Heart right ventricle (tissue), 16 donors: ENCODE measurements around the gene RAB6A. TPM values are rescaled to one million over a fixed set of nuclear protein-coding genes. Genes with fewer than 3 reads are reported as not detected.

Experiments used
- ATAC-seq, 8 donors: fragments of 200-7000 bp; cut with Tn5 transposase; one replicate each; pipeline ENCODE4 v1.9.1; 2020; ENCODE audit warnings: mild to moderate bottlenecking in 8 of 8, moderate library complexity in 8 of 8, moderate number of reproducible peaks in 1 of 8
- DNase-seq, 2 donors: peaks; one replicate each; pipeline ENCODE4 v3.0.0-alpha.2; 2020
- H3K27ac ChIP-seq, 10 donors: fragments of 200-600 bp; sonication (generic) in 2 of 10; one replicate each; pipeline versions ENCODE4 v1.5.0 to v1.8.0; 2020 to 2022; ENCODE audit warnings: mild to moderate bottlenecking in 3 of 10
- H3K27me3 ChIP-seq, 7 donors: fragments of 200-600 bp; one replicate each; pipeline ENCODE4 v1.8.0; 2021 to 2022; ENCODE audit warnings: mild to moderate bottlenecking in 2 of 7
- H3K36me3 ChIP-seq, 9 donors: fragments of 200-600 bp; sonication (generic) in 1 of 9; one replicate each; pipeline versions ENCODE4 v1.5.0 to v1.8.0; 2020 to 2022; ENCODE audit warnings: mild to moderate bottlenecking in 2 of 9
- H3K4me1 ChIP-seq, 9 donors: fragments of 200-600 bp; sonication (generic) in 1 of 9; one replicate each; pipeline versions ENCODE4 v1.5.0 to v1.8.0; 2020 to 2022; ENCODE audit warnings: mild to moderate bottlenecking in 4 of 9
- H3K4me3 ChIP-seq, 10 donors: fragments of 200-600 bp; sonication (generic) in 2 of 10; one replicate each; pipeline versions ENCODE4 v1.5.0 to v1.8.0; 2020 to 2022; ENCODE audit warnings: mild to moderate bottlenecking in 7 of 10, moderate library complexity in 2 of 10
- H3K9me3 ChIP-seq, 11 donors: fragments of 200-600 bp in 10 of 11; sonication (generic) in 2 of 11; one replicate each; pipeline versions ENCODE4 v1.5.0 to v1.8.0; 2013 to 2022; ENCODE audit warnings: mild to moderate bottlenecking in 2 of 11, control low read depth in 1 of 11, moderate library complexity in 1 of 11
- WGBS, 2 donors: extraction: QIAGEN DNeasy Blood & Tissue Kit; methylation state at CpG; one replicate each; pipeline ENCODE4 v1.1.7; 2013; ENCODE audit warnings: inconsistent platforms in 1 of 2; 5-methylcytosine and 5-hydroxymethylcytosine counted together
- intact Hi-C, 10 donors: fragments of 100-400 bp; cut with DNase I; formaldehyde crosslinking; loops; one replicate each; pipeline versions ENCODE4 v1.11.1 to v1.14.2; 2022
- polyA plus RNA-seq, 2 donors: library from polyadenylated mRNA; stranded (reverse); fragments of 200-250 nt; gene quantifications; one replicate each; pipeline ENCODE4 v1.2.3, GENCODE V29; 2013
- total RNA-seq, 10 donors: library from RNA; stranded (reverse); fragmentation: NEBNext Ultra II Directional in 3 of 10; extraction: Animal tissue kit (Norgen Biotek cat#: 25700) in 3 of 10; gene quantifications; one replicate each; pipeline versions ENCODE4 v1.2.1 to v1.2.4, GENCODE V29; 2021 to 2023
- TF ChIP-seq, protein P1 (sequence below), 9 donors: fragments of 200-600 bp; sonication (generic) in 2 of 9; IDR thresholded peaks; one replicate each; pipeline versions ENCODE4 v1.5.0 to v1.8.0; 2021 to 2022; ENCODE audit warnings: antibody characterized with exemption in 9 of 9, mild to moderate bottlenecking in 5 of 9, moderate library complexity in 1 of 9
- donor health status: Arrhythmogenic right ventricular cardiomyopathy.
- donor health status: ischemic (EF 13 %, LVEDD 7.1; RV severe dilation, severe dysfunction).
- donor health status: healthy with polysubstance abuse.
- donor health status: DM: no; HTN: yes; CAD: no.
- donor health status: DM: no; HTN: no; CAD: no.
- donor health status: ischemic (EF 25% LVEDD 6.9; RV normal size, moderate dysfunction).
- donor health status: ischemic (EF 25% LVEDD 5.7; RV mildly dilated, moderate dysfunction).
- donor health status: healthy.
- donor health status: DM: yes; HTN: yes; CAD: no.
- donor health status: Ischemic cardiomyopathy.
- donor health status: ischemic (EF 35%, LVEDD 5.7; RV mildly dilated, moderate dysfunction).
- donor health status: nonischemic (EF 11% LVEDD 7.7; RV severe dilation, severe dysfunction).
- donor health status: DM: yes; HTN: yes; CAD: no.
- donor health status: PGD.
- donor health status: ischemic (EF 29% LVEDD 5.4; RV normal size, mild dysfunction).
- donor health status: nonischemic (EF 23%, LVEDD 6.1; RV moderate dilation, normal function).

Gene RAB6A
- total and polyA plus RNA-seq, 12 donors, result 39.1 to 137 (median 114) TPM

DNA sequence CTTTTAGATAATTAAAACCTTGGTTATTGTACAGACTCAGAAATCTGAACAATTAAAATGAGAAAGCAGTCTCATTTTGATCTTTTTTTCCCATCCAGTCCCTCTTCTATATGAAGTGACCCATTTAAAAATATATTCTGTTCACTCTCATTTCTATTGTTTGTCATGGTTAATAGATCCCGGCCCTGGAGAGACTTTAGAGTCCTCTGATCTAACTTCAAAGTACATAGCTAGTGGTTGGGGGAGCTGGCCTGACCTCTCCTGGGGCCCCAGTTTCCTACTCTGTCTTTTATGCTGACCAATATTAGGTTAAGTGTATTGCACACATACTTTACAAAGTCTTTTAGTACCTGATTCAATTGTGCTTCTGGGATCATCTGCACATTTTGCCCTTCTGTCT lies 40.3 kb upstream of the RAB6A start:
- WGBS, 2 donors, result 80 to 93% methylated on average over 1 of the region's 1 CpG

DNA sequence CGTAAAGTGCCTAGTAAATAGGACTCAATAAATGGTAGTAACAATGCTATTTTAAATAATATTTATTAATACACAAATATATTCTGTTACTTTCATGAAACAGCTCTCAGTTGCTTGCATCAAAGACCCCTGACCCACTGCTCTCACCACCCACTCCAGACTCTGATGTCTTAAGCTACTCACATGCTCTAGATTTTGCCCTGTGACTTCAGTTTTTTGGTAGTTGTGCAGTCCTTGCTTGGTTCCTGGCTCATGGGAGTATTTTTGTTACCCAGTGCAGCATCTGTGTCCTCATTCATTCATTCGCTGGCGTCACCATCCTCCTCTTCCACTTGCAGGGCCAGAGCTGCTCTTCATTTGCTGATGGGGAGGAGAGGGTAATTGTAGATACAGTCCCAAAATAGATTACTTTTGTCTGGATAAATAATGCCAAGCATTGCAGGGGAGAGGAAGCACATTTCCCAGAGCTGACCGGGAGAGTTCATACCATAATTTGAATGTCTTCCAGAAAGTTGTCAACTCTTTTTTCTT lies 39.5 kb upstream of the RAB6A start:
- intact Hi-C loops, result no loop called here
- peaks cover 0 to 24% (median 0%) of the 10 kb centered on the region in 9 donors for H3K36me3 ChIP-seq
- ATAC-seq (peak in 6 of 8 donors; percentile 33 to 64 (median 58)), DNase-seq (no peak)
- no peaks in the 10 kb centered on the region for H3K27me3 ChIP-seq
- WGBS, 2 donors, result 37 to 54% methylated on average over 4 of the region's 4 CpGs
- H3K9me3 ChIP-seq, result no peaks in the 10 kb centered on the region
- H3K4me3 ChIP-seq, result no peak overlapping the region
- H3K27ac ChIP-seq, result peak overlapping the region in 2 of 10 donors; percentile 4 to 19
- TF ChIP-seq, protein P1, sequence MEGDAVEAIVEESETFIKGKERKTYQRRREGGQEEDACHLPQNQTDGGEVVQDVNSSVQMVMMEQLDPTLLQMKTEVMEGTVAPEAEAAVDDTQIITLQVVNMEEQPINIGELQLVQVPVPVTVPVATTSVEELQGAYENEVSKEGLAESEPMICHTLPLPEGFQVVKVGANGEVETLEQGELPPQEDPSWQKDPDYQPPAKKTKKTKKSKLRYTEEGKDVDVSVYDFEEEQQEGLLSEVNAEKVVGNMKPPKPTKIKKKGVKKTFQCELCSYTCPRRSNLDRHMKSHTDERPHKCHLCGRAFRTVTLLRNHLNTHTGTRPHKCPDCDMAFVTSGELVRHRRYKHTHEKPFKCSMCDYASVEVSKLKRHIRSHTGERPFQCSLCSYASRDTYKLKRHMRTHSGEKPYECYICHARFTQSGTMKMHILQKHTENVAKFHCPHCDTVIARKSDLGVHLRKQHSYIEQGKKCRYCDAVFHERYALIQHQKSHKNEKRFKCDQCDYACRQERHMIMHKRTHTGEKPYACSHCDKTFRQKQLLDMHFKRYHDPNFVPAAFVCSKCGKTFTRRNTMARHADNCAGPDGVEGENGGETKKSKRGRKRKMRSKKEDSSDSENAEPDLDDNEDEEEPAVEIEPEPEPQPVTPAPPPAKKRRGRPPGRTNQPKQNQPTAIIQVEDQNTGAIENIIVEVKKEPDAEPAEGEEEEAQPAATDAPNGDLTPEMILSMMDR (IDR thresholded peaks at IDR 0.05), result no peak
- H3K4me1 ChIP-seq, result peaks cover 0 to 10% (median 0%) of the 10 kb centered on the region in 9 donors

More for the DNA sequence above, 40.3 kb upstream of the RAB6A start:
- Histone ChIP-seq H3K27me3 (no peaks in the 10 kb centered on the region), H3K27ac (peak overlapping the region in 2 of 10 donors; percentile 4 to 19), H3K4me1 (peaks cover 0 to 10% (median 0%) of the 10 kb centered on the region in 9 donors), H3K9me3 (no peaks in the 10 kb centered on the region), H3K36me3 (peaks cover 0 to 30% (median 0%) of the 10 kb centered on the region in 9 donors), H3K4me3 (no peak overlapping the region)
- TF ChIP-seq, protein P1 (IDR thresholded peaks at IDR 0.05), result no peak
- DNase-seq (no peak), ATAC-seq (no peak)
- intact Hi-C loops, result no loop called here

DNA sequence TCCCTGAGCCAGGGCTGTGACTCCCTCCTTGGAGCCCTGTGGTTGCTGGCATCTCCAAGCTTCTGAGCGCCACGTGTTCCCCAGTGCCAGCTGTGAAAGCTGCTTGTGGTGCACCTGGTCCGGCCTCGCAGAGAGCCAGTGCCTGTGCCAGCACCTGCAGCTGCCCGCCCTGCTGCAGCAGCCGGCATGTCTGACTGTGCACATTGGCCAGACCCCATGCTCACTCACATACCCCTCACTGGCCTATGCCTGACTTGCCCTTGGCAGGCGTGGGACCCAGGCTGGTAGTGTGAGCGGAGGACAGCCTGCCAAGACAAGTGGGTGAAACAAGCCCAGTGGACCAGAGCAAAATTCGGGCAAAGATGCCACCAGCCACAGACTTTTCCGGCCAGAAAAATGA lies 36.6 kb upstream of the RAB6A start:
- WGBS, 2 donors, result 90 to 97% methylated on average over 10 of the region's 10 CpGs
- Histone ChIP-seq H3K4me1 (peaks cover 0 to 10% (median 0%) of the 10 kb centered on the region in 9 donors), H3K9me3 (no peaks in the 10 kb centered on the region), H3K36me3 (peaks cover 0 to 25% (median 0%) of the 10 kb centered on the region in 9 donors), H3K27me3 (no peaks in the 10 kb centered on the region), H3K27ac (no peak overlapping the region), H3K4me3 (no peak overlapping the region)
- TF ChIP-seq, protein P1 (IDR thresholded peaks at IDR 0.05), result no peak
- DNase-seq, result no peak
- ATAC-seq, result peak in 2 of 8 donors; percentile 32 to 48
- intact Hi-C loops, result no loop called here

DNA sequence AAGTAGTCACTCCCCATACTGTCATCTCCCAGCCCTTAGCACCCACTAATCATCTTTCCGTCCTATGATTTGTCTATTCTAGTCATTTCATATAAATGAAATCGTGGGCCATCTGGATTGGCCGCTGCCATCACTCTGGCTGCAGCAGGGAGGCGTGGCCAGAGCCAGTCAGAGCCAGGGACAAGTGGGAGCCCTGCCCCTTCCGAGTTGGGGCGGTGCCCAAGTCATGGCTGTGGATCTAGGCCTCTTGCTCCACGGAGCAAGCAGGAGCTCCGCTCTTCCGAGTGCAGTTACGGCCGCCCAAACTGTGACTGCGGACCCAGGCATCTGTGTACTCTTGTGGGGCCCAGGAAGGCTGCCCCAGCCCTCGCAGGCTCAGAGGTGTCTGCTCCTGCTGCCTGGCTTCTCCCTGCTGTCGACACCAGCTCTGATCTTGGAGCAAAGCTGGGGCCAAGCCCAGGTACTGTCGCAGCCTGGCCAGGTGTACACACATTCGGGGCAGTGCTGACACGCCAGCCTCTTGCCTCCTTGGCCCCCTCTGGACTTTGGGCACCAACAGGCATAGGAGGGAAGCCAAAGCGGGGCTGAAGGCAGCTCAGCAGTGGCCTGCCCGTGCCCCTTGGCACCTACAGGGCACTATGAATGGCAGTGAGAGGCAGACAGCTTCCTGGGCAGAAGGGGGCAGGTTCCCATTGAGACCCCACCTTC lies 35.2 kb upstream of the RAB6A start:
- Histone ChIP-seq H3K4me3 (no peak overlapping the region), H3K9me3 (no peaks in the 10 kb centered on the region), H3K27me3 (no peaks in the 10 kb centered on the region), H3K4me1 (peaks cover 0 to 10% (median 3%) of the 10 kb centered on the region in 9 donors), H3K27ac (peak overlapping the region in 2 of 10 donors; percentile 31 to 58), H3K36me3 (peaks cover 0 to 36% (median 0%) of the 10 kb centered on the region in 9 donors)
- ATAC-seq (peak in 6 of 8 donors; percentile 36 to 80 (median 66)), DNase-seq (peak in 1 of 2 donors; percentile 23)
- WGBS, 2 donors, result 69 to 84% methylated on average over 19 of the region's 19 CpGs
- TF ChIP-seq, protein P1 (IDR thresholded peaks at IDR 0.05), result no peak
- intact Hi-C loops, result no loop called here
